GM19452 (cell line): ENCODE measurements around the gene CORO6.

Source experiments
- ATAC-seq: cut with Tn5 transposase; IDR thresholded peaks from one replicate; pipeline ENCODE4 v1.9.1; 2021; ENCODE audit not compliant: unreplicated experiment

CORO6 gene

DNA sequence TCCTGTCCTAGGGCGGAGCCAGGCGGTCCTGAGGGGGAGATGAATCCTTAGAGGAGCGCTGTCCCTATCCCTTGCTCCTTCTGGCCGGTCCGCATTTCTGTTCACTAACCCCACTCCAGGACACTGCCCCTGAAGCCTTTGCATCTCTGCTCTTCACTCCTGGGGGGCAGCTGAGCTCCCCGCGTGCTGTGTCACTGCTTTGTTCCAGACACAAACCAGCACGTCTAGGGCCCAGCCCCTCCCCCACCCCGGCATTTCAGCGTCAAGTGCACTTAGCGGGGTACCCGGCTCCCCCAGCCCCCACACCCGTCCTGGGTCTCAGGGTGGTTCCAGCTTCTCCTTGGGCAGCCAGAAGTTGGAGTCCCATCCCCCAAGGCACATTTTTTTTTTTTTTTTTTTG lies 8.9 kb downstream of the CORO6 start:
- ATAC-seq, result no peak

DNA sequence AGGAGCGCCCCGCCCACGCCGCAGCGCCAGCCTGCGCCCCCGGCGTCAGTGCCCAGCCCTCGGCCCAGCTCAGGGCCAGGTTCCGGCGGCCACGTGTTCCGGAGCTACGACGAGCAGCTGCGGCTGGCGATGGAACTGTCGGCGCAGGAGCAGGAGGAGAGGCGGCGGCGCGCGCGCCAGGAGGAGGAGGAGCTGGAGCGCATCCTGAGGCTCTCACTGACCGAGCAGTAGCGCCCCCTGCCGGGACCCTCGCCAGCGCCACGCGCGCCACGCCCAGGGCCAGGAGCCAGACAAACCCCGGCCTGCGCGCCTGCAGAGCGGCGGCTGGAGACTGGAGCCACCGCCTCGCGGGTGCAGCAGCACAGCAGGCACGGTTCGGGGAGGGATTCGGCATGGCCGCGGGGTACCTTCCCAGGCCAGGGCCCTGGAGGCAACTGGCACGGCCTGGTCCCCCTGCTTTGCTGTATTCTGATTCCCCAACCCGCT lies 9.3 kb downstream of the CORO6 start:
- ATAC-seq, result no peak

DNA sequence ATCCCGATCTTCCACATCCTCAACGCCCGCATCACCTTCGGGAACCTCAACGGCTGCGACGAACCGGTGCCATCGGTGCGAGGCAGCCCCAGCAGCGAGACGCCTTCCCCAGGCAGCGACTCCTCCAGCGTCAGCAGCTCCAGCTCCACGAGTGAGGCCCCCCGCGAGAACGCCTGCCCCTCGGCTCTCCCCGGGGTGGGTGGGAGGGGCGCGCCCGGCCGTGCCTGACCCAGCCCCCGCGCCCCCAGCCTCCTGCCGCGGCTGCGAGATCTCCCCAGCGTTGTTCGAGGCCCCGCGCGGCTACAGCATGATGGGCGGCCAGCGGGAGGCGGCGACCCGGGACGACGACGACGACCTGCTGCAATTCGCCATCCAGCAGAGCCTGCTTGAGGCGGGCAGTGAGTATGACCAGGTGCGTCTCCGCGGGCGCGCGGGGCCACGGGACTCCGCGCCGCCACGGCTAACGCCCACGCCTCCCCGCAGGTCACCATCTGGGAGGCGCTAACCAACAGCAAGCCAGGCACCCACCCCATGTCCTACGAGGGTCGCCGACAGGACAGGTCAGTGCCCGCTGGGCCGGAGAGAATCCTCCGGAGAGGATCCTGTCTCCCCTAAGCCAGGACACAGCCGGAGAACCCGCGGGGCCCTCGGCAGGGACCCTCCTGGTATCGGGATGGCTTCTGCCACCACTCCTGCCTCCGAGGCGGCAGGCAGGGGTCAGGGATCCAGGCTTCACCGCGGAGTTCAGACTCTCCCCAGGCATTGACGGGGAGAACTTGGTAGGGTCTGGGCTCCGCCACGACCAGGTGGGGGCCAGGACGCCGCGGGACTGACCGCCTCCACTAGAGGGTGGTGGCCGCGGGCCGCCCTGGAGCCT lies 10.1 kb downstream of the CORO6 start:
- no peak for ATAC-seq

DNA sequence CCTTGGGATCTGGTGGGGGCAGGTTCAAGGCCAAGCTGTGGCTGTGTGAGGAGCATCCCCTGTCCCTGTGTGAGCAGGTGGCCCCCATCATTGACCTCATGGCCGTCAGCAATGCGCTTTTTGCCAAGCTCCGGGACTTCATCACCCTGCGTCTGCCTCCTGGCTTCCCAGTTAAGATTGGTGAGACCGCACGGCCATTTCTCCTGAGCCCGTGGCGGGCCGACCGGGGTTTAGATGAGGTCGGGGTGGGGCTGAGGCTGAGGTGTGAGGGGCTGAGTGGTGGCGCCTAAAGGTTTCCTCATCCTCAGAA lies 10.7 kb downstream of the CORO6 start:
- ATAC-seq, result no peak

DNA sequence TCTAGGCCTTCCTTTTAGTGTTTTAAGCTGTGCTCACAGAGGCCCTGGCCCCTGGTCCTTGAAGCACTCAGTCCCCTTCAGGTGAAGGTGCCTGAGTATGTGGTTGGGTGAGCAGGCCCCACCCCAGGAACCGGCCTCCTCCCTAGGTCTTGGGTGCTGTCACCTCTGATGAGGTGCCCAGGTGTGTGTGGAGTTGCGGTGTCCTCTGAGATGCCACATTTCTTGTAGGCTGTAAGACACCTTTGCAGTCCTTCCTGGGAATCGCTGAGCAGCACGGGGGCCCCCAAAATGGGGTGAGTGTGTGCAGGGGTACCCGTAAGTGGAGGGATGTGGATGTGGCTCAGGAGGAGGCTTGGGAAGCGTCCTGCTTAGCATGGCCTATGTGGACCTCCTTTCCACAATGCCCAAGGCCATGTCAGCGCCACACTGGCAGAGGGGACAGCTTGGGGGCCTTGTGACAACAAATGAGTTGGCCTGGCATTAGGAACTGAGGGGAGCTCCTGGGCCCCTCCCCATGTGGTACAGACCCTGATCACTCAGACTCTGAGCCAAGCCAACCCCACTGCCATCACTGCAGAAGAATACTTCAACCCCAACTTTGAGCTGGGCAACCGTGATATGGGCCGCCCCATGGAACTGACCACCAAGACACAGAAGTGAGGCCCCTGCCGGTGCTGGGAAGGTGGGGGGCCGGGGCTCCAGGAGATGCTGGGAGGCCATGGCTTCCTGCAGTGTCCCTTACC lies 11.2 kb downstream of the CORO6 start:
- no peak for ATAC-seq

DNA sequence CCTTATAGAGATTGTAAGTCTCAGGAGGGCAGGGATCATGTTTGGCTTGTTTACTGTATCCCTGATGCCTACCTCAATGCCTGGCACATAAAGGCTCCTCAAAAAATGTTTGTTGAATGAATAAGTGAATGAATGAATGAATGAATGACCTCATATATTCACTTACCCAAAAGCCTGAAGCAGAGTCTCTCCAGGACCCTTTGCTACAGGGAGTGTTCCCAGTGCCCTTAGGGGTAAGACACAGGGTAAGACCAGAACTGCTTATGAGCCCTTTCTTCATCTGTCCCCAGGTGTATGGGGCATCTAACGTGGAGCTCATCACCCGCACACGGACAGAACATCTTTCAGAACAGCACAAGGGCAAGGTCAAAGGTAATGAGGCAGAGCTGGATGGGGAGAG lies 12.3 kb downstream of the CORO6 start:
- no peak for ATAC-seq

DNA sequence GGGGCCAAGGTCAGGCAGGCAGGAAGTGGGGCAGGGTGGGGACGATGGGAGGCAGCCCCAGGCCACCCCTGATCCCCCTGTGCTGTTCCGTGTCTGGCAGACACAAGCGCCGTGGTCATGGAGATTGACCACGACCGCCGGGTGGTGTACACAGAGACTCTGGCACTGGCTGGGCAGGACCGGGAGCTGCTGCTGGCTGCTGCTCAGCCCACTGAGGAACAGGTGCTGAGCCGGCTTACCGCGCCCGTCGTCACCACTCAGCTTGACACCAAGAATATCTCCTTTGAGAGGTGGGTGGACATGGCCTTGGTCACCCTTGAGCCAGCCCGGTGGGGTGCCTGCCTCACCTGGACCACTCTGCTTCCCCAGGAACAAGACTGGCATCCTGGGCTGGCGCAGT lies 13.7 kb downstream of the CORO6 start:
- ATAC-seq, result no peak

DNA sequence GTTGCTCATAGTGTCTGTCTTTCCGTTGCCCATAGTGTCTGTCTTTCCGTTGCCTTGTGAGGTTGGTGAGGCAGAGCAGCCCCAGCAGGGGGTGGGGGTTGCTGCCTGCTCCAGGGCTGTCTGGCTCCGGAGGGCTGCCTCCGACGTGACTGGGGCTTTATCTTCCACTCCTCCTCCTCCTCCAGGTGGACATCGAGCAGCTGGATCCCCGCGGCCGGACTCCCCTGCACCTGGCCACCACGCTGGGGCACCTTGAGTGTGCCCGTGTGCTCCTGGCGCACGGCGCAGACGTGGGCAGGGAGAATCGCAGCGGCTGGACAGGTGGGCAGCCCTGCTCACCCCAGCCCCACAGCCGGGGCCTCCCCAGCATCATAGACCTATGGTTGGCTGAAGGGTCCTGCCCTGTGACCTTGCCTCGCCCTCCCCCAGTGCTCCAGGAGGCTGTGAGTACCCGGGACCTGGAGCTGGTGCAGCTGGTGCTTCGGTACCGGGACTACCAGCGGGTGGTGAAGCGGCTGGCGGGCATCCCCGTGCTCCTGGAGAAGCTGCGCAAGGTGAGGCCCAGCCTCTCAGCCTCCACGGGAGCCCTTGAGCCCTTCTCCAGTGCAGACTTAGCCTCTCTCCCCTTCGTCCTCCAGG lies 15.0 kb downstream of the CORO6 start:
- no peak for ATAC-seq

DNA sequence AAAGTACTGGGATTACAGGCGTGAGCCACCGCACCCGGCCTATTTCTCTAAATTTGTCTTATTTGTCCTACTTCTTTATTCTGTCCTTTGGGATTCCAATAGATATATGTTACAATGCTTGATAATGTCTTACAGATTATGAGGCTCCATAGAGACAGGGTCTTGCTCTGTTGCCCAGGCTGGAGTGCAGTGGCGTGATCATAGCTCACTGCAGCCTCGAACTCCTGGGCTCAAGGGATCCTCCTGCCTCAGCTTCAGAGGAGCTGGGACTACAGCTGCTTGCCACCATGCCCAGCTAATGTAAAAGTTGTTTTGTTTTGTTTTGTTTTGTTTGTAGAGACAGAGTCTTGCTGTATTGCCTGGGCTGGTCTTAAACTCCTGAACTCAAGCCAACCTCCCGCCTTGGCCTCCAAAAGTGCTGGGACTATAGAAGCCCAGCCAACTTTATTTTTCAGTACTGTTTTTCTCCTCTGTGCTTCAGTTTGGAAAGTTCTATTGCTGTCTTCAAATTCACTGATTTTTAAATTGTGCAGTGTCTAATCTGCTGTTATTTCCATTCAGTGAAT lies 19.5 kb downstream of the CORO6 start:
- ATAC-seq, result no peak

DNA sequence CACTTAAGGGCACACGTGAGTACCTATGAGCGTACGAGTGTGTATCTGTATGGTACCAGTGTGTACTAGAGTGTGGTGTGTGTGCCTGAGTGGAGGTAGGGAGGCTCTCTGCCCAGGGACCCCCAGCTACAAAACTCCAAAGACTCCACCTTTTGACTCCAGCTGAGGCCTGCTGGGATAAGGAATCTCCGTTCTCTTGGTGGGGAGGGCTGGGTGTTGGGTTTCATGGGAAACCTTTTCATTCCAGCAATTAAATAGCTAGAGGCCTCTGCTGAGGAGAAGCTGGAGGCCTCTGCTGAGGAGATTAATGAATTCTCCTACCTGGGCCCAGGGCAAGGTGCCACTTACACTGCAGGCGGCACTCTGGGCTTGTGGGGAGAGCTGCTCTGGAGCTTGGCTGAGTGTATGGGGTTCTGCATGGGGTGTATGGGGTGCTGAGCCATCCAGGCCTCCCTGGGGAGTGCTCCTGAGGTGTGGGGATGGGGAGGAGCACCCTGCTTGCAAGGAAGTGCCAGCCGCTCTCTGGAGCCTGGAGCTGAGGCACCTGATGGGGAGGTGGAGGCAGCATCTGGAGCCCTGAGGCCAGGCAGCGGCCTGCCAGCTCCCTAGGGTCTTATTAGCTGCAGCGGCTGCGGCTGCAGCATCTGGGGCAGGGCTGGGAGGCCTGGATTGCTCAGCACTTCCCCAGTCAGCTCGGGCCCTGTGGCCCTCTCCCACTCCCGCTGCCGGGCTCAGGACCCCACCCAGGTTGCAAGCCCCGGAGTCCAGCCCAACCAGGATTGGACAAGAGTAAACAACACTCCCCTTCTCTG lies 25.1 kb downstream of the CORO6 start:
- ATAC-seq, result no peak

DNA sequence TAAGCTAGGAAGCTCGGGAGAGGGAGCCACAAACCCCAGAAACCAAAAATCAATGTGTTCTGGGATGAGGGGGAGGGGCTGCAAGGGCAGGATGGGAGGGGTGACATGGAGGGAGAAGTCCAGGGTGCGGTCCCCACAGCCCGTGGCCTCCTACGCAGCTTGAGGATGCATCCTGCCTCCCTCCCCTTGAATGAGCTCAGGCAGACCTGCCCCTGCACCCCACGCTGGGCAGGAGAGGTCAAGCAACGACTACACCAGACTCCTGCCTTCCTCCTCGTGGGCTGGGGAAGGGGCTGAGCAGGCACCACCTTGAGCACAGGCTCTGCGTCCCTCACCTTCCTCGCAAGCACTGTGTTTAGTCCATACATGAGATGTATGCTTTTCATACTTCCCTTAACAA lies 25.9 kb downstream of the CORO6 start:
- ATAC-seq, result no peak

DNA sequence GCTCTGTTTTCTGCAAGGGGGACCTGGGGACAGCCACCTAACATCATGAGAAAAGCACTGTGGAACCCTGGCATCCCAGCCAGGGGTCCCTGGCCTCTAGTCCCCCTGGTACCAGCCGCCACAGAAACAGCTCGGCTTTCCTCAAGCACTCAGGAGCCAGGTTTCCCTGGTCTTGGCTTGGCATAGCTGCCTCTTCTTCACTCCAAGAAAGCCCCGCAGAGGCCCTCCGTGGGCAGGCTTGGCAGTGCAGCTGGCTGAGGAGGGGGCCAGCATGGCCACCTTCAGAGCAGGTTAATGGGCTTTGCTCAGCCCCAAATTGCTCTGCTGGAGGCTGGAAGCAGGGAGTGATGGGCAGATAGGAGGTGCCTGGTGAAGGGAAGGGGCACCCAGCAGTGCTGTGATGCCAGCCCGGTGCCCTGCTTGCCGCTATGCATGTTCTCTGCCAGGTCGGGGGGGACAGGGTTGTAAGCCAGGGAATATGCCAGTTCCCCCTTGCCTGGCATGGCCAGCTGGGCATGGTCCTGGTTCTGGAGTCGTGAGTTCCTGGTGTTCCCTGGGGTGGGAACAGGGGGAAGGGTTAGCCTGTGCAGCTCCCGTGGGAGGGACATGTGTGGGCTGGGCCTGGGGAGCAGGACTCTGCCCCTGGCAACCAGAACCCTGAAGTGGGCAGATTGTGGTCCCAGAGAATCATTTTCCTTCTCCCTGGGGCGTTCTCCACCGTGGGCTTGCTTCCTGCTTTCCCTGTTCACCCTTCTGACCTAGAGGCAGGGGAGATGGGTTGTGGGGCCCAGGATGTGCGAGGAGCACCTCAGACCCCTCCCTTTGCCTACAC lies 26.6 kb downstream of the CORO6 start:
- no peak for ATAC-seq

DNA sequence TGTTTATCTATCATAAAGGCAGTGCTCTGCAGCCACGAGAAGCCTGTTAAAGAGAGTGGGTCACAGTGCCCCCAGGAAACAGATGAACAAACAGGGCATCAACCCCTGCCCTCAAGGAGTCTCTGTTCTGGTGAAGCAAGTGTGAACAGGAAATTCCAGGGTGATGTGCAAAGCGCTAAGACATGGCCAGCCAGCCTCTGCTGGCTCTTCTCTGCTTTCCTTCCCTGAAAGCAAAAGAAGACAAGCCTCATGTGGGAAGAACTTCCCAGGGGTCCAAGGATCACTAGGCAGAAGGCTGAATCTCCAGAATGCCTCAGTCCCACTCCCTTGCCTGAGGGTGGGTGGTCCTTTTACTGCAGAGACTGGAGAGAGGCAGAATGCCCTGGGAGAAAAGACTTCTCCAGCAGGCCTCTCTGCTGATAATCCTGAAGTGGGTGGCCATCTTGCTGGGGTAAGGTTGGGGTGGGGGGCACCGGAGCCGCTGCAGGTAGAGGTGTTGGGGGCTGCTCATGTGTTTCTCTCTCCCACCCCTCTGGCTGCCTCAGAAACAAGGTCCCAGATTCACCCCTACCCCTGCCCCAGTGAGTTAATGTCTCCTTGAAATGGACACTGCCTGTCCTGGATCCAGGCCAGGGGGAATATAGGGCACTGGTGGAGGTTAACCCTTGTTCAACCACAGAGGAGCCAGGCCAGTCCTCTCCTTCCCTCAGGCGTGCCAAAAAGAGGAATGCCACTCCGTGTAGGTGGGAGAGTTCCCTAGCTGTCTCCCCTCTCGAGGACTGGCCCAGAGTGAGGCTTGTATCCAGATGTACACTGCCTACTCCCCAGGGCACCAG lies 27.4 kb downstream of the CORO6 start:
- ATAC-seq, result no peak

DNA sequence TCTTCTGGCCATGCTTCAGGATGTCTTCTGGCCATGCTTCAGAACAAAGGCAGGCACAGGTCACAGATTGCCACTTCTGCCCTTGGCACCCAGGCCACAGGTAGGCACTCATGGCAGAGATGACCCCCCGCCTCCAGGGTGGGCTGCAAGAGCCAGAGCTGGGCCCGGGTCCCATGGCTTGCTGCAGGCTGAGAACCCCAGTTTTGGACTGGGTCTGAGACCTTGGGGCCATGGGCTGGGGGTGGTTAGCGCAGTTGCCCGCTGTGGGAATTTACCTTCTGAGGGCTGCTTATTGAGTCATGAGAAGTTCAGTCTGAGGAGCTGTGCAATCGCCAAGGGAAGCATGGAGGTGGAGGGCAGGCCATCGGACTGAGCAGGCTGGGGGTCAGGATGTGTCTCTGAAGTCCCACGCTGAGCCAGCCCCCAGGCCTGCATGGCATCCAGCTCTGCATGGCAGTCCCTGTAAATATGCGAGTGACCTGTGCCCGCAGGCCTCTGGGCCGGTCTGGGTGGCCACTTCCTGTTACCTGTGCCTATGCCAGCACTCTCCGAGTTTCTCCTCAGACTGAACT lies 28.1 kb downstream of the CORO6 start:
- no peak for ATAC-seq

DNA sequence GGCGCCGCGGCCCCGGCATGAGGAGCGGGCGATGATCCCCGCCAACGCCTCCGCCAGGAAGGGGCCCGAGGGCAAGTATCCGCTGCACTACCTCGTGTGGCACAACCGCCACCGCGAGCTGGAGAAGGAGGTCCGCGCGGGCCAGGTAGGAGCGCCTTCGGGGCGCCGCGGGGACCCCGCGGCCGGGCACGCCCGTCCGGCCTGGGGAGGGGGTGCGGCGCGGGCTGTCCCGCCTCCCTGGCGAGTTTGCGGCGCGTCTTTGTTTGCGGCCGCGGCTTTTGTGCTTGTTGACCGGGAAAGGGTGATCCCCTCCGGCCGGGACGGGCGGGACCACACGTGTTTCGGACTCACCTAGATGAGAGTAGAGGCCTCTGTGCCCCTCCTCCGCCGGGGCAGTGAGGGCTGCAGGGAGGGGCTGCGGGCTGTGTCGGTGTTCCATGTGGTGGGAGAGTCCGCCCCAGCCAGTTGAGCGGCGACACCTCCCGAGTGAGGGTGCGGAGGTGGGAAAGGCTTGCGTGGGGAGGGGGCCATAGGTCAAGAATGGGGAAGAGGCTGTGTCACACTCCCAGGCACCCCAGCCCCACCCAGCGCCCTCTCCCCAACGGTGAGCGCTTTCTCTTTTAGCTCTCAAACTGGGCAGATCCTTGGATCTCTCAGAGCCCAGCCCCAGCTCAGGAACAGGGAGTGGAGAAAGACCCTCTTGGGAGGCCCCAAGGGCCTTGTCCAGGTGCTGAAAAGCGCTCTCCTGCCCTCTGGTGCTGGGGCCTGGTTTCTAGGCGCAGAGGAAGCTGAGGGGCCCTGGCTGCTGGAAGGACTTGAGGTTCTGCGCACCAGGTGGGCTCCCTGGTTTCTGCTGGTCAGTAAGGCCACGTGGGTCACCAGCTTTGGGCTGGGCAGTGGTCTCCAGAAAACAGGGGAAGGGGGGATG lies 28.9 kb downstream of the CORO6 start:
- ATAC-seq, result no peak

DNA sequence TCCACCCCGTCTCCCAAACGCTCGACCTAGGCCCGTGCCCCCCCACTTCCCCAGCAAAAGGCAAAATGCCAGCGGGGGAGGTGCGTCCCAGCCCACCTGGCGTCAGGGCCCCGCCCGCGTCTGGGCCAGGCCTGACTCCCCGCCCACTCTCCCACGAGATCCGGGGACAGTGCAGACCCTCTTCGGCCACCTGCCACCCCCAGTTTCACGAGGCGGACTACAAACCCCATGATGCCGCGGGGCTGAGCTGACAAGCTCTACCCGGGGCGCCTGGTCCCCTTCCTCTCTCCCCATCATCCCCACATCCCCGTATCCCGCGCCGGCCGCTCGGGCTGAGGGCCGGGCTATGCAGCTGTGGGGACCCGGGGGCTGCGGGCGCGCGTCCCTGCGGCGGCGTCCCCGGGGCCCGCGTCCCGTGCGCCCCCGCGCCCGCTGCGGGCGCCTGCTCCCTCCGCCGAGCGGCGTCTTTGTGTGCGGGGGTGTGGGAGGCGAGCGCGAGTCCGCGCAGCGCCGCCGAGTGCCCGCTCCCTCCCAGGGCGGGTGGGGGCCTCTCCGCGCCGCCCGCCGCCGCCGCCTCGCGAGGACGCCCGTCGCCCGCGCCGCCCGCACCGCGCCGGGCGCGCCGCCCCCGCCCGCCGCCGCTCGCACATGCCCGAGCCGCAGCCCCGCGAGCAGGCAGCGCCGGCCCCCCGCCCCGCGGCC lies 29.7 kb downstream of the CORO6 start, which contains the start of gene ANKRD13B:
TSS of gene ANKRD13B (plus strand) at position 283 of the 702 bp plus-strand sequence. CDS start 490 bp downstream, outside the sequence.
- ATAC-seq, result no peak
